B cell (primary cell): ENCODE measurements around the gene CYFIP2. TPM values are rescaled to one million over a fixed set of nuclear protein-coding genes. Genes with fewer than 3 reads are reported as not detected.

Experiments
- ATAC-seq: fragments of 200-7000 bp; cut with Tn5 transposase; one replicate; pipeline ENCODE4 v1.10.0; 2021; ENCODE audit warnings: low read depth, mild to moderate bottlenecking, moderate number of reproducible peaks, moderate library complexity
- CTCF ChIA-PET: fragments of 350-600 bp; sonication (Branson Sonifier 250); formaldehyde crosslinking; loops from one replicate; lab custom pipeline; 2021; ENCODE audit warnings: antibody characterized with exemption, inconsistent platforms; lab: Charles Lee
- POLR2A ChIA-PET: fragments of 350-600 bp; sonication (Branson Sonifier 250); formaldehyde crosslinking; loops from one replicate; lab custom pipeline; 2021; ENCODE audit warnings: antibody characterized with exemption; lab: Charles Lee
- DNase-seq: peaks from one replicate; pipeline ENCODE4 v3.0.0; 2013
- H2AFZ ChIP-seq: 2 replicates; pipeline ENCODE4 v1.6.1; 2012; ENCODE audit warnings: mild to moderate bottlenecking, low read depth, low read length; ENCODE audit not compliant: insufficient read depth, poor library complexity, severe bottlenecking
- H3K27ac ChIP-seq, 2 donors: 1 replicate in 1 of 2; 2 replicates in 1 of 2; pipeline ENCODE4 v1.5.1; 2012 to 2013; ENCODE audit warnings: low read length in 2 of 2, mild to moderate bottlenecking in 2 of 2, moderate library complexity in 1 of 2
- H3K27me3 ChIP-seq, 4 experiments: fragments of 200-600 bp in 1 of 4; sonication (generic) in 1 of 4; replicated peaks in 1 of 4; 1 replicate in 2 of 4; 2 replicates in 2 of 4; pipeline versions ENCODE4 v1.6.1 to v1.7.0; 2013 to 2016; ENCODE audit warnings: low read length in 3 of 4, mild to moderate bottlenecking in 2 of 4, mixed read lengths in 1 of 4, moderate library complexity in 1 of 4; ENCODE audit not compliant: insufficient read depth in 4 of 4, control insufficient read depth in 3 of 4; ENCODE audit errors: control extremely low read depth in 1 of 4
- H3K36me3 ChIP-seq, 2 experiments: replicated peaks in 1 of 2; 1 replicate in 1 of 2; 2 replicates in 1 of 2; pipeline versions ENCODE4 v1.6.1 to v1.7.1; 2013; ENCODE audit warnings: low read length in 1 of 2; ENCODE audit not compliant: insufficient read depth in 2 of 2, control insufficient read depth in 1 of 2; ENCODE audit errors: control extremely low read depth in 1 of 2, extremely low read depth in 1 of 2
- H3K4me1 ChIP-seq, 2 donors: fragments of 200-600 bp in 1 of 2; sonication (generic) in 1 of 2; 1 replicate in 1 of 2; 2 replicates in 1 of 2; pipeline versions ENCODE4 v1.5.1 to v1.6.1; 2013 to 2017; ENCODE audit warnings: low read length in 2 of 2; ENCODE audit not compliant: control insufficient read depth in 2 of 2, insufficient read depth in 2 of 2
- H3K4me2 ChIP-seq: replicated peaks from 2 replicates; pipeline ENCODE3; 2012; ENCODE audit warnings: mild to moderate bottlenecking, low read depth, low read length; ENCODE audit not compliant: poor library complexity, severe bottlenecking
- H3K4me3 ChIP-seq, 5 experiments: fragments of 200-600 bp in 1 of 5; sonication (generic) in 1 of 5; 1 replicate in 3 of 5; 2 replicates in 2 of 5; pipeline versions ENCODE4 v1.5.1 to v1.7.0; 2011 to 2016; ENCODE audit warnings: low read length in 4 of 5, mild to moderate bottlenecking in 4 of 5, low read depth in 2 of 5, control low read depth in 1 of 5, moderate library complexity in 1 of 5; ENCODE audit not compliant: insufficient read depth in 1 of 5; ENCODE audit errors: control extremely low read depth in 1 of 5, extremely low read depth in 1 of 5
- H3K79me2 ChIP-seq: fragments of 200-600 bp; sonication (generic); one replicate; pipeline ENCODE4 v1.6.0; 2016; ENCODE audit warnings: low read length; ENCODE audit not compliant: control insufficient read depth, insufficient read depth
- H3K9ac ChIP-seq: fragments of 200-600 bp; sonication (generic); 2 replicates; pipeline ENCODE4 v1.6.1; 2017; ENCODE audit warnings: mild to moderate bottlenecking, low read length, moderate library complexity
- H3K9me3 ChIP-seq, 3 donors: one replicate each; pipeline versions ENCODE4 v1.6.1 to v1.7.1; 2013; ENCODE audit warnings: low read length in 2 of 3; ENCODE audit not compliant: control insufficient read depth in 2 of 3, insufficient read depth in 1 of 3; ENCODE audit errors: control extremely low read depth in 1 of 3
- H4K20me1 ChIP-seq: 2 replicates; pipeline ENCODE4 v1.6.0; 2012; ENCODE audit warnings: mild to moderate bottlenecking, low read length; ENCODE audit not compliant: insufficient read depth, control insufficient read depth, poor library complexity, severe bottlenecking
- H3K27ac Mint-ChIP-seq: one replicate; pipeline ENCODE4 v1.8.0; 2021; ENCODE audit warnings: mixed read lengths
- H3K27me3 Mint-ChIP-seq: one replicate; pipeline ENCODE4 v1.8.0; 2021; ENCODE audit warnings: mixed read lengths
- H3K4me1 Mint-ChIP-seq: one replicate; pipeline ENCODE4 v1.8.0; 2021; ENCODE audit warnings: mixed read lengths
- H3K4me3 Mint-ChIP-seq: one replicate; pipeline ENCODE4 v1.8.0; 2021; ENCODE audit warnings: mixed read lengths
- H3K9me3 Mint-ChIP-seq: one replicate; pipeline ENCODE4 v1.8.0; 2022; ENCODE audit warnings: mixed read lengths; ENCODE audit not compliant: insufficient read depth
- EZH2 ChIP-seq: IDR thresholded peaks from 2 replicates; pipeline ENCODE4 v1.6.1; 2012; ENCODE audit warnings: borderline replicate concordance, low read depth, mild to moderate bottlenecking, moderate library complexity, low read length; ENCODE audit not compliant: insufficient read depth, poor library complexity, severe bottlenecking
- WGBS: methylation state at CpG from one replicate; pipeline ENCODE4 v1.1.5; 2013; ENCODE audit warnings: missing lambda C conversion rate; ENCODE audit not compliant: insufficient coverage; 5-methylcytosine and 5-hydroxymethylcytosine counted together
- intact Hi-C: fragments of 100-400 bp; cut with micrococcal nuclease; formaldehyde crosslinking; loops from one replicate; pipeline ENCODE4 v1.10.0; 2022
- polyA plus RNA-seq: library from polyadenylated mRNA; depleted of rRNA; stranded (reverse); fragments of >200 nt; gene quantifications from 2 replicates; pipeline ENCODE4 v1.2.3, GENCODE V29; 2012
- total RNA-seq, 2 donors: library from RNA; stranded (reverse); fragments of 120-200 nt in 1 of 2; gene quantifications; 1 replicate in 1 of 2; 2 replicates in 1 of 2; pipeline versions ENCODE4 v1.2.3 to v1.2.4, GENCODE V29; 2013 to 2022
- TF ChIP-seq, protein P1 (sequence below): fragments of 200-600 bp; IDR thresholded peaks from one replicate; pipeline ENCODE4 v1.8.0; 2022; ENCODE audit warnings: antibody characterized with exemption, mild to moderate bottlenecking

The CYFIP2 gene
- total and polyA plus RNA-seq, 2 donors (not counting 1 experiment from before 2014, with no cell fraction given), result 231 to 663 TPM

DNA sequence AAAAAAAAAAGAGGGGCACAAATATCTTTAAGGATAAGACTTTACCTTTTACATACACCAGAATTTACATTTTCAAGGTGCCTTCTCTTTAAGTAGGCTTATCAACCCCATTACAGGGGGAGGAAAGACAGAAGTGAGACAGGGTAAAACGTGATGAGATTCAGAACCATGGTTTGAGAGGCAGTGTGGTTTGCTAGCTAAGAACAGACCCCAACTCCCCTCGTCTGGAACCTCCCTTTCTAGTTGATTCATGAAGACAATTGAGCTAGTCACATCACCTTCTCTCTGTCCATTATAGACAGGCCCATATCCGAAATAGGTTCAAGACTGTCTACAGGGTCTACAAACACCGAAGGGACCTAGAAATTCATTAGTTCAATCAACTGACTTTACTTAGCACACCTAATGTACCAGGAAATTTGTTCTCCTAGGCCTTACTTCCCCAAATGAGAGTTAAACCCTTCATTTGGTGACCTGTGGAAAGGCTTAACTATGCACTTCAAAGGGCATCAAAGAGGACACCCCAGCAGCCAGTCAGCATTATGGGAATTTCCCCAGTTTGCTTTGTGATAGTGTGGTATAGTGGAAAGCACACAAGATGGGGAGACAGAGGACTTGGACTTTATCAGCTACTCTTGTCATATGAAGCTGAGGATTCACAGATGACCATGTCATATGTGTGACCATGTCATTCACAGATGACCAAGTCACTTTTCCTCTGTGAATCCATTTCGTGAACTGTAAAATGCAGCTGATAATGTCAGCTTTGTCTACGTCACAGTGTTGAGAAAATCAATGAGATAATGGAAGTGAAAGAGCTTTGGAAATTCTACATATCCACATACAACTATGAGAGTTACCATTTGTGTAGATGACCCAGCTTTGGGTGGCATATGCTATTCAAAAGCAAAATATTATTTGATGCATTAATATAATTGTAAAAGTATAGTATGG is 40.2 kb upstream of the CYFIP2 start:
- Histone ChIP-seq H3K9ac (no peak overlapping the region), H3K27ac (no peak overlapping the region), H3K4me3 (no peak overlapping the region), H3K4me2 (no peak overlapping the region), H3K36me3 (no peaks in the 10 kb centered on the region), H3K9me3 (no peaks in the 10 kb centered on the region), H4K20me1 (no peaks in the 10 kb centered on the region), H2AFZ (no peak overlapping the region), H3K27me3 (no peaks in the 10 kb centered on the region), H3K4me1 (peaks cover 6 to 7% of the 10 kb centered on the region in 2 donors), H3K79me2 (no peaks in the 10 kb centered on the region)
- CTCF ChIA-PET, result interaction anchor here (1.3 kb wide), 1 partner anchor 19 kb away, joined by 3 read pairs; no protein-coding TSS in a partner anchor
- DNase-seq (no peak), ATAC-seq (no peak)
- POLR2A ChIA-PET, result no interaction called here
- Mint-ChIP-seq H3K4me1 (peaks cover 14% of the 10 kb centered on the region), H3K27me3 (no peaks in the 10 kb centered on the region), H3K27ac (no peak overlapping the region), H3K4me3 (no peak overlapping the region), H3K9me3 (no peaks in the 10 kb centered on the region)
- intact Hi-C loops, result no loop called here
- 86% methylated on average over 3 of the region's 6 CpGs for WGBS
- TF ChIP-seq, protein P1, sequence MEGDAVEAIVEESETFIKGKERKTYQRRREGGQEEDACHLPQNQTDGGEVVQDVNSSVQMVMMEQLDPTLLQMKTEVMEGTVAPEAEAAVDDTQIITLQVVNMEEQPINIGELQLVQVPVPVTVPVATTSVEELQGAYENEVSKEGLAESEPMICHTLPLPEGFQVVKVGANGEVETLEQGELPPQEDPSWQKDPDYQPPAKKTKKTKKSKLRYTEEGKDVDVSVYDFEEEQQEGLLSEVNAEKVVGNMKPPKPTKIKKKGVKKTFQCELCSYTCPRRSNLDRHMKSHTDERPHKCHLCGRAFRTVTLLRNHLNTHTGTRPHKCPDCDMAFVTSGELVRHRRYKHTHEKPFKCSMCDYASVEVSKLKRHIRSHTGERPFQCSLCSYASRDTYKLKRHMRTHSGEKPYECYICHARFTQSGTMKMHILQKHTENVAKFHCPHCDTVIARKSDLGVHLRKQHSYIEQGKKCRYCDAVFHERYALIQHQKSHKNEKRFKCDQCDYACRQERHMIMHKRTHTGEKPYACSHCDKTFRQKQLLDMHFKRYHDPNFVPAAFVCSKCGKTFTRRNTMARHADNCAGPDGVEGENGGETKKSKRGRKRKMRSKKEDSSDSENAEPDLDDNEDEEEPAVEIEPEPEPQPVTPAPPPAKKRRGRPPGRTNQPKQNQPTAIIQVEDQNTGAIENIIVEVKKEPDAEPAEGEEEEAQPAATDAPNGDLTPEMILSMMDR, result no peak
- TF ChIP-seq EZH2, result no peak

DNA sequence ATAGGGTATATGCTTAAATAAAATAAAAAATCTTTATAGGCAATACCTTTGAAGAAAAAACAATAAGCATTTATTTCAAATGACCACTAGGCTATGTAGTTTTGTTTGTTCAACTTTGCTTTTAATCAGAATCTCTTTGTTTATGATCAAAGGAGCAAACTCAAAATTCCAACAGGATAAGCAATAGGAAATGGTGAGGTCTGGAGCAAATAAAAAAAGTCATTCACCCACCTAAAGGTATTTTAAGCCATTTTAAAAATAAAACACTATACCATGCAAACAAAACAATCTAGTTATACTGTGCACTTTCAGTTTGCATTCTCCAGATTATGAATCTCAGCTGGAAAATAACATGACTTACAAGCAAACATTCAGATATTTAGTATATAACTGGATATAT is 35.3 kb upstream of the CYFIP2 start:
- ChIA-PET POLR2A (no interaction called here), CTCF (no interaction called here)
- ATAC-seq (no peak), DNase-seq (no peak)
- no peak overlapping the region for H2AFZ ChIP-seq
- no peak overlapping the region for H3K4me3 ChIP-seq
- H3K9me3 ChIP-seq, result no peaks in the 10 kb centered on the region
- H3K9ac ChIP-seq, result no peak overlapping the region
- Mint-ChIP-seq H3K27me3 (no peaks in the 10 kb centered on the region), H3K4me1 (no peaks in the 10 kb centered on the region), H3K4me3 (no peak overlapping the region), H3K27ac (no peak overlapping the region), H3K9me3 (no peaks in the 10 kb centered on the region)
- H3K79me2 ChIP-seq, result no peaks in the 10 kb centered on the region
- H3K27ac ChIP-seq, result no peak overlapping the region
- H3K4me2 ChIP-seq, result no peak overlapping the region
- H3K36me3 ChIP-seq, result no peaks in the 10 kb centered on the region
- TF ChIP-seq, protein P1, result no peak
- TF ChIP-seq EZH2, result no peak
- no peaks in the 10 kb centered on the region for H3K4me1 ChIP-seq
- intact Hi-C loops, result no loop called here
- no peaks in the 10 kb centered on the region for H3K27me3 ChIP-seq
- no peaks in the 10 kb centered on the region for H4K20me1 ChIP-seq
